HG03108 (cell line): ENCODE results near the gene A1CF.
"Not testable (repeated sequence)": the region's sequence is repeated elsewhere in the genome, so short reads cannot be mapped to it uniquely, and the experiment has no call there.

Experiments
- ATAC-seq: cut with Tn5 transposase; IDR thresholded peaks from one replicate; pipeline ENCODE4 v1.9.1; 2021; ENCODE audit warnings: moderate library complexity; ENCODE audit not compliant: unreplicated experiment

A1CF gene

GRCh38 chr10:50794490-50794889 lies 90.9 kb downstream of the A1CF start:
- ATAC-seq, result no peak

- ATAC-seq, result no peak
These were observed 96.2 kb downstream of the A1CF start for GRCh38 chr10:50788951-50789945.

DNA sequence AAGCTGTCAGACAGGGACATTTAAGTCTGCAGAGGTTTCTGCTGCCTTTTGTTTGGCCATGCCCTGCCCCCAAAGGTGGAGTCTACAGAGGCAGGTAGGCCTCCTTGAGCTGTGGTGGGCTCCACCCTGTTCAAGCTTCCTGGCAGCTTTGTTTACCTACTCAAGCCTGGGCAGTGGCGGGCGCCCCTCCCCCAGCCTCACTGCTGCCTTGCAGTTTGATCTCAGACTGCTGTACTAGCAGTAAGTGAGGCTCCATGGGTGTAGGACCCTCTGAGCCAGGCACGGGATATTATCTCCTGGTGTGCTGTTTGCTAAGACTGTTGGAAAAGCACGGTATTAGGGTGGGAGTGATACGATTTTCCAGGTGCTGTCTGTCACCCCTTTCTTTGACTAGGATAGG lies 97.5 kb downstream of the A1CF start:
- ATAC-seq, result not testable (repeated sequence)

DNA sequence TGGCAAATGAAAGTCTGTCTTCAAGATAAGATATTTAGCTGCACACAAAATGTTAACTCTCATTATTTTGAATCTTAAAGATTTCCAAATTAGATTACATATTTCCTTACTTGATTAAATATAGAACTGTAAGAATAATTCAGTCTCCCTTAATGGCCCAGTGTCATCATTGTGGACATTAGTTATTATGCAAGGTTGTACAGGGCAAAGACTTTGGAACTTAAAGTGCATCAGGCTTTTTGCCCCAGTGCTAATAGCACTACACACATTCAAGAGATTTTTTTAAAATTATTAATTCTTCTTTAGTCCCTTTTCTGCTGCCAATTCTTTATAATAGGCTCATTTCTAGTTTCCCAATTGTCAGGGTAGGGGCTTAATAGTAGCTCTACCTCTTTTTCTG lies 103.4 kb downstream of the A1CF start:
- ATAC-seq, result not testable (repeated sequence)

DNA sequence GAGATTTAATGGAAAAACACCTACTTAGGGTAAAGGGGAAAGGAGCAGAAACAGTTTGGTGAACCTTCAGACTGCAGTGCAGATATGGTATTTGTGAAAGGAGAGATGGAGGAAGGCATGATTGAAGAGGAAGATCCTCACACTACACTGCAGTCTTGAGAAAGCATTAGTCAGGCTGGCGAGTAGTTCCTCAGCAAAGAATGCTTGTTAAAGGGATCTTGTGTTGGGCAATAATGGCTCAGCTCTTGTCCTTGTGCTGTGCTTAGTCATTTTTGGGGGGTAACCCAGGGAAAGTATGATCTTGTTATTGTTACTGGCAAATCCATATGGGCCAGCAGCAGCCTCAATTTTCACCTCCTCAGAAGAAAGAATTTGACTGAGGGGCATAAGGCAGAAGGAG lies 105.4 kb downstream of the A1CF start:
- not testable (repeated sequence) for ATAC-seq

GRCh38 chr10:50774868-50775267 lies 110.6 kb downstream of the A1CF start:
- ATAC-seq, result not testable (repeated sequence)

GRCh38 chr10:50772042-50772441 lies 113.4 kb downstream of the A1CF start:
- not testable (repeated sequence) for ATAC-seq

- not testable (repeated sequence) for ATAC-seq
These were observed 118.5 kb downstream of the A1CF start for GRCh38 chr10:50766774-50767513.
